Measurements from ENCODE around the gene GNRHR.
A peak's percentile ranks its signal among the peaks of the same experiment; 100 is the strongest.
"Not testable (repeated sequence)": the region's sequence is repeated elsewhere in the genome, so short reads cannot be mapped to it uniquely, and the experiment has no call there.

The GNRHR gene

DNA sequence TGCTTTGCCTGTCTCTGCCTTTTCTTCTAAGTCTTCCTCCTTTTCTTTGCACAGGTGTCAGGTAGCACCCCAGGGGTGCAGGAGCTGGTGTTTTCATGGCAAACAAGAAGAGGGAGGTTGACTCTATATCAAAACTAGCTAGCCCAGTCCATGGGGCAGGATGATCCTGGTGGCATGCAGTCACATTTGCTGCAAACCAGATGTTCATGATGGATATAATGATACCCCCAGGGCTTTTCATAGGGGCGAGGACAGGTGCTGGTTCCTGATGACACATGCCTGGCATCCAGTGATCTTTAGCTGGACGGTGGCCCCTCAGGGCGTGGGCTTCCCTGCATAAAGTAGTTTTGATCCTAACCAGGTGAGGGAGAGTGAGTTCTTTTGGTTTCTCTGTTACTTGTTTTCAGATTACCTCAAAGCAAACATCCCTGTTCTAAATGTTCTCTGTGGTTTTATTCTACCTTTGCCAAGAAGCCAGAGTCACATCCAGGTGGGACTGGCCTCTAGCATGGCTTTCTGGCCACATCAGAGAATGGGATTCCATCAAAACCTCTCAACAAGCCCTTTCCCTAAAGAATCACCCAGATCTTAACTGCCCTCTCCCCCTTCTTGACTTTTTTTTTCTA is 42.1 kb downstream of the GNRHR start:
- Histone ChIP-seq H3K27me3 (ENCODE audit: control insufficient read depth, insufficient read depth, low read length) (no peaks in the 10 kb centered on the region), H3K4me1 (ENCODE audit: control insufficient read depth, insufficient read depth, low read length) (no peaks in the 10 kb centered on the region), H3K9ac (ENCODE audit: low read length) (no peak overlapping the region)

GRCh38 chr4:67706682-67707081 is 47.5 kb downstream of the GNRHR start:
- not testable (repeated sequence) for H3K36me3 ChIP-seq (ENCODE audit: control insufficient read depth, insufficient read depth, low read length); H3K4me3 ChIP-seq (ENCODE audit: low read length); H3K4me1 ChIP-seq (ENCODE audit: control insufficient read depth, insufficient read depth, low read length); H3K27ac ChIP-seq (ENCODE audit: low read depth, low read length); H3K27me3 ChIP-seq (ENCODE audit: control insufficient read depth, insufficient read depth, low read length); H3K9ac ChIP-seq (ENCODE audit: low read length)

More for the DNA sequence above, 42.1 kb downstream of the GNRHR start:
- H3K4me3 ChIP-seq (ENCODE audit: low read length): no peak overlapping the region
- no peaks in the 10 kb centered on the region for H3K36me3 ChIP-seq (ENCODE audit: control insufficient read depth, insufficient read depth, low read length)
- no peak overlapping the region for H3K27ac ChIP-seq (ENCODE audit: low read depth, low read length)

GRCh38 chr4:67704843-67705242 is 49.3 kb downstream of the GNRHR start:
- no peaks in the 10 kb centered on the region for H3K36me3 ChIP-seq (ENCODE audit: control insufficient read depth, insufficient read depth, low read length)
- H3K4me3 ChIP-seq (ENCODE audit: low read length): no peak overlapping the region
- no peak overlapping the region for H3K27ac ChIP-seq (ENCODE audit: low read depth, low read length)
- H3K9ac ChIP-seq (ENCODE audit: low read length): no peak overlapping the region
- H3K27me3 ChIP-seq (ENCODE audit: control insufficient read depth, insufficient read depth, low read length): no peaks in the 10 kb centered on the region
- no peaks in the 10 kb centered on the region for H3K4me1 ChIP-seq (ENCODE audit: control insufficient read depth, insufficient read depth, low read length)

DNA sequence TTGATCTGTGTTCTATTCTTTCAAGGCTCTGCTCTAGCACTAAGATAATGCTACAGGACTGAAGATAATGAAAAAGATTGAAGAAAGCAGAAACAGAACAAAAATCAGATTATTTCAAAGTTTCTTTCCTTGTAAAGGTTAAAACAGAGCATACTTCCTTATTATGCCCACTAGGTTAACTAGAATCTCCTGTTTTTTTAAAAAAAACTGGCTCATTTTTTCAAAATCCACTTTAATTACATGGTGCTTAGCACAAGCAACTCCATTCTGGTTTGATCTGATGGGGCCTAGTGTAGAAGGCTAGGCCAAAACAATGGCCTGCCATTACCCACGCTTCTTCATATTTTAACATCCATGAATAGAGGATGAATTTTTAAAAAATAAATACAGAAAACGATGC is 52.0 kb downstream of the GNRHR start:
- H3K4me3 ChIP-seq (ENCODE audit: low read length): no peak overlapping the region
- H3K36me3 ChIP-seq (ENCODE audit: control insufficient read depth, insufficient read depth, low read length): no peaks in the 10 kb centered on the region
- H3K27me3 ChIP-seq (ENCODE audit: control insufficient read depth, insufficient read depth, low read length): no peaks in the 10 kb centered on the region
- H3K4me1 ChIP-seq (ENCODE audit: control insufficient read depth, insufficient read depth, low read length): no peaks in the 10 kb centered on the region
- no peak overlapping the region for H3K27ac ChIP-seq (ENCODE audit: low read depth, low read length)
- H3K9ac ChIP-seq (ENCODE audit: low read length): no peak overlapping the region

DNA sequence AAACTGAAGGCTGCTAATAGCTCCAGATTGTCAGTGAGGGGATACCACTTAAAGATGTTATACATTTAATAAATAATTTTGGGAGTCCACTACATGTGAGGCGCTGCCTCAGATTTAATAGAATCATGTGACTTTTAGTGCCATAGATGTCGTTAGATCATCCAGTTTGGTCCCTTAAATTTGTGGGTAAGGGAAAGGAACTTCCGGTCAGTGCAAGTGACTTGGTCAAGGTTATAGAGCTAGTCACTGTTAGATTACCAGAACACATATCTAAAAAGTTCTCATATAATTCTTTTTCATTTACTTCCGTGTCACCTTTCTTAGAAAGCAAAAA is 52.7 kb downstream of the GNRHR start:
- H3K36me3 ChIP-seq (ENCODE audit: control insufficient read depth, insufficient read depth, low read length): no peaks in the 10 kb centered on the region
- H3K9ac ChIP-seq (ENCODE audit: low read length): no peak overlapping the region
- H3K4me1 ChIP-seq (ENCODE audit: control insufficient read depth, insufficient read depth, low read length): no peaks in the 10 kb centered on the region
- H3K27ac ChIP-seq (ENCODE audit: low read depth, low read length): peak overlapping the region; percentile 83
- H3K4me3 ChIP-seq (ENCODE audit: low read length): peak overlapping the region; percentile 70
- no peaks in the 10 kb centered on the region for H3K27me3 ChIP-seq (ENCODE audit: control insufficient read depth, insufficient read depth, low read length)

DNA sequence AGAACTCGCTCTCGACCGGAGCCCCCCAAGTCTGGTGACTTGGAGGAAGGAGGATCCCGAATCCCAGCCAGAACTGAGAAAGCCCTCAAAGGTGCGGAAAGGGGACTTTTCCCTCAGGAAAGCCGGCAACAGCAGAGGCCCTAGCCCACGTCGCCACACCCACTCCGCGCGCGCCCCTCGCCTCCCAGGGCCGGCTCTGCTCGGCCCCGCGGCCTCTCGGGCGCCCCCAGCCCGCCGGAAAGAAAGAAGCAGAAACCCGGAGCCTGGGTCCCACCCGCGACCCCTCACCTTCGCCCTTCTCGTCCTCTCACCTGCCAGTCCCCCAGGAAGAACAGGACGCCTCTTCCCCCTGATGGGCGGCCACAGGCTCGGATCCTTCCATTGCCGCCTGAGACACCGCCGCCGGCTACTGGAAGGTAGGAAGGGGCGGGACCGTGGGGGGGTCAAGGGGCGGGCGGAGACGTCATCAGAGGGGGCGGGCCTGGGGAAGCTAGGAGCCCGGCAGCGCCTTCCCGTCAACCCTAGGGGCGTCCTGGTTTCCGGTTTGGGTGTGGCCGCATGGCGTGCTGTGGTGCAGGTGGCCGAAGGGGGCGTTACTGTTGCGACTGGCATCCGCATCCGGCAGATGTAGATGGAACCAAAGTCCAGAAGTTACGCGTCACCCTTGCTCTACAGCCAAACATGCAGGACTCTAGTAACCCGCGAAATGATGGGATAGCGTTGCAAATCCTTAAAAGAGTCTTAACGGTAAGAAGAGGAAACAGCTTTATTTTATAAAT is 53.3 kb downstream of the GNRHR start, which contains the start of gene UBA6:
Gene UBA6 (minus strand): TSS at position 418 of the 779 bp plus-strand sequence. CDS start 36 bp downstream, at position 382.
- no peaks in the 10 kb centered on the region for H3K27me3 ChIP-seq (ENCODE audit: control insufficient read depth, insufficient read depth, low read length)
- peak within 1 kb of the TSS; percentile 91 for H3K4me3 ChIP-seq (ENCODE audit: low read length)
- peak within 1 kb of the TSS; percentile 83 for H3K27ac ChIP-seq (ENCODE audit: low read depth, low read length)
- H3K36me3 ChIP-seq (ENCODE audit: control insufficient read depth, insufficient read depth, low read length): no peaks in the 10 kb centered on the region
- peak within 1 kb of the TSS; percentile 92 for H3K9ac ChIP-seq (ENCODE audit: low read length)
- no peaks in the 10 kb centered on the region for H3K4me1 ChIP-seq (ENCODE audit: control insufficient read depth, insufficient read depth, low read length)

DNA sequence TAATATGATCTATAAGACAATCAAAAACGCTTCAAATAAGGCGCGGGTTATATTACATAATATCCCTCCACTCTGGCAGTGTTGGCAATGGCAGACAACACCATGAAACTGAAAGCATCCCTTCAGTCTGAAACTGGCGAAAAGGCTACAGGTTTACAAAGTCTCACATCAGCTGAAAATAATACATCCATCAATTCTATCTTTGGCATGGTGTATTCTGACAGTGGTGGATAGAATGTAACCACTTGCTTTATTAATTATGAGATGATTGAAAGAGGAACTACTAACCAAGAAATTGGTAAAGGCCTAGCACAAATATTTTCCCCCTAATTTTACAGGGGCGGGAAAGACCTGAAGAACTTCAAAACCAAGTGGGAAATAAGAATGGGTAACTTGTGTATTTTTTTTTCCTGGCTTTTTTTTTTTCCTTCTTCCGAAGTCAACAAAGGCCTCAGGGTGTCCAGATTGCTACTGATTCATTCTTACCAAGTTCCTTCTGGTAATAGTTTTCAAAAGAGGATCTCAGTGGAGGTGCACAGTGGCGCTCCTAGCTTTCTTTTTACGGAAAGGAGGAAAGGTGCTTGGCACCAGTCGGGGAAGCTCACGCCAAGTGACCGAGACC is 54.0 kb downstream of the GNRHR start:
- Histone ChIP-seq H3K36me3 (ENCODE audit: control insufficient read depth, insufficient read depth, low read length) (no peaks in the 10 kb centered on the region), H3K27me3 (ENCODE audit: control insufficient read depth, insufficient read depth, low read length) (no peaks in the 10 kb centered on the region), H3K27ac (ENCODE audit: low read depth, low read length) (peak overlapping the region; percentile 83), H3K9ac (ENCODE audit: low read length) (peak overlapping the region; percentile 92), H3K4me3 (ENCODE audit: low read length) (peak overlapping the region; percentile 91), H3K4me1 (ENCODE audit: control insufficient read depth, insufficient read depth, low read length) (no peaks in the 10 kb centered on the region)

DNA sequence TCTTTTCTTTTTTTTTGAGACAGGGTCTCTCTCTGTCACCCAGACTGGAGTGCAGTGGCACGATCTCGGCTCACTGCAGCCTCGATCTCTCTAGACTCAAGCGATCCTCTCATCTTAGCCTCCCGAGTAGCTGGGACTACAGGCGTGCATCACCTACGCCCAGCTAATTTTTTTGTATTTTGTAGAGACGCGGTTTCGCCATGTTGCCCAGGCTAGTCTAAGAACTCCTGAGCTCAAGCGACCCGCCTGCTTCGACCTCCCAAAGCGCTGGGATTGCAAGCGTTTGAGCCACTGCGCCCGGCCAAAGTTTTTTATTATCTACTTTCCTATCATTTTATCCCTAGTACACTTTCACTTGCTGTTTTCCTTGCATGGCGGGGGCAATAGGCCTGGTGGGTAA is 54.6 kb downstream of the GNRHR start:
- no peak overlapping the region for H3K27ac ChIP-seq (ENCODE audit: low read depth, low read length)
- no peak overlapping the region for H3K9ac ChIP-seq (ENCODE audit: low read length)
- H3K4me3 ChIP-seq (ENCODE audit: low read length): peak overlapping the region; percentile 91
- no peaks in the 10 kb centered on the region for H3K36me3 ChIP-seq (ENCODE audit: control insufficient read depth, insufficient read depth, low read length)
- H3K27me3 ChIP-seq (ENCODE audit: control insufficient read depth, insufficient read depth, low read length): no peaks in the 10 kb centered on the region
- no peaks in the 10 kb centered on the region for H3K4me1 ChIP-seq (ENCODE audit: control insufficient read depth, insufficient read depth, low read length)

- Histone ChIP-seq H3K9ac (ENCODE audit: low read length) (no peak overlapping the region), H3K4me1 (ENCODE audit: control insufficient read depth, insufficient read depth, low read length) (no peaks in the 10 kb centered on the region), H3K27me3 (ENCODE audit: control insufficient read depth, insufficient read depth, low read length) (no peaks in the 10 kb centered on the region), H3K4me3 (ENCODE audit: low read length) (no peak overlapping the region), H3K27ac (ENCODE audit: low read depth, low read length) (no peak overlapping the region), H3K36me3 (ENCODE audit: control insufficient read depth, insufficient read depth, low read length) (no peaks in the 10 kb centered on the region)
Observed at GRCh38 chr4:67697860-67698687, 56.1 kb downstream of the GNRHR start.

DNA sequence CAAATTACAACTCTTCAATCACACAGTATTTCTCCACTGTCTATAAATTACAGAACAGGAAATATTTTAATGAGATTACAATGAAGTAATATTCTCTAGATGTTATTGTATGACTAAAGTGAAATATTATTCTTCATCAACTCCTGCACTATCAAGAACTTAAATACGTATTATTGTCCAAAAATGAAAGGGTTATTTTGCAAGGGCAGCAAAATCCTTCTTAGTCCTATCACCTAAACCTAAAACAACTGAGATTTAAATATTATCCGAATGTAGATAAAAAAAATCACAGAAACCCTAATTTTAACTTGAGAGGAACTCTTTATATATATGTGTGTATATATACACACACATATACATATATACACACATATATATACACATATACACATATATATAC is 58.1 kb downstream of the GNRHR start:
- no peaks in the 10 kb centered on the region for H3K4me1 ChIP-seq (ENCODE audit: control insufficient read depth, insufficient read depth, low read length)
- no peaks in the 10 kb centered on the region for H3K27me3 ChIP-seq (ENCODE audit: control insufficient read depth, insufficient read depth, low read length)
- no peak overlapping the region for H3K27ac ChIP-seq (ENCODE audit: low read depth, low read length)
- peaks cover 6% of the 10 kb centered on the region for H3K36me3 ChIP-seq (ENCODE audit: control insufficient read depth, insufficient read depth, low read length)
- no peak overlapping the region for H3K4me3 ChIP-seq (ENCODE audit: low read length)
- H3K9ac ChIP-seq (ENCODE audit: low read length): no peak overlapping the region

DNA sequence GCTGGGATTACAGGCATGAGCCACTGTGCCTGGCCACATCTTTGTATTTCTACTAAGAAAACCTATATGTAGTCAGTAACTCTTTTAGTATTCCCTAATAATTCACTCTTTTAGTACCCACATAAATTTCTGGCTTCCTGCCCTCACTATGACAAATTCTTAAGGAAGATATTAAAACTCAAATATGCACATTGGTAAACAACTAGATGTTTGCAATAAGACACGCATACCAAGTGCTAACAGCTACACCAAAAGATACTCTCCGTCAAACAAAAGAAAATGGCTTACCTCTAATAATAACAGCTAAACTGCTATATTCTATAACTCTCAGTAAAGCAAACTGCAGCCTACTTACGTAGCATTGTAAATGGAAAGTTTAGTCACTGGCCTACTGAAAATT is 59.5 kb downstream of the GNRHR start:
- peaks cover 6% of the 10 kb centered on the region for H3K36me3 ChIP-seq (ENCODE audit: control insufficient read depth, insufficient read depth, low read length)
- no peak overlapping the region for H3K9ac ChIP-seq (ENCODE audit: low read length)
- no peak overlapping the region for H3K27ac ChIP-seq (ENCODE audit: low read depth, low read length)
- H3K4me1 ChIP-seq (ENCODE audit: control insufficient read depth, insufficient read depth, low read length): no peaks in the 10 kb centered on the region
- no peaks in the 10 kb centered on the region for H3K27me3 ChIP-seq (ENCODE audit: control insufficient read depth, insufficient read depth, low read length)
- H3K4me3 ChIP-seq (ENCODE audit: low read length): no peak overlapping the region

DNA sequence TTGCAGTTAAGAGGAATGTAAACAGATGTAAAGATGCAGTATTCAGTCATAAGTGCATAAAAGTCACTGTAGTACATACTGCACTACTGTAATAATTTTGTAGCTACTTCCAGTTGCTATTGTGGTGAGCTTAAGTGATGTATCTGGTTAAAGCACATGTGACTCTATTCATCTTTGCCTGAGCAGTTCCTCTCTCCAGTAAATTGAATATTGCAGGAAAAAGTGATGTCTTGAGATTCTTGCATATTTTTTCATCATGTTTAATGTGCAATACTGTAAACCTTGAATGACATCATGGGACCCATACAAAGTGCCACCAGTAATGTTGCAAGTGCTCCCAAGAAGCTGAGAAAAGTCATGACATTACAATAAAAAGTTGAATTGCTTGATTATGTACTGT is 62.9 kb downstream of the GNRHR start:
- no peak overlapping the region for H3K4me3 ChIP-seq (ENCODE audit: low read length)

More for the DNA sequence above, 62.9 kb downstream of the GNRHR start:
- H3K9ac ChIP-seq (ENCODE audit: low read length): no peak overlapping the region
- H3K27me3 ChIP-seq (ENCODE audit: control insufficient read depth, insufficient read depth, low read length): no peaks in the 10 kb centered on the region
- no peaks in the 10 kb centered on the region for H3K4me1 ChIP-seq (ENCODE audit: control insufficient read depth, insufficient read depth, low read length)
- H3K36me3 ChIP-seq (ENCODE audit: control insufficient read depth, insufficient read depth, low read length): peaks cover 6% of the 10 kb centered on the region
- H3K27ac ChIP-seq (ENCODE audit: low read depth, low read length): no peak overlapping the region
